Left forelimb (tissue), 1 donor: Measurements from ENCODE around the gene KLHL5.
"Not testable (repeated sequence)": the region's sequence is repeated elsewhere in the genome, so short reads cannot be mapped to it uniquely, and the experiment has no call there.

ENCODE experiments used
- DNase-seq: peaks from one replicate; pipeline ENCODE4 v3.0.0-alpha.2; 2018; ENCODE audit warnings: low spot score

The KLHL5 gene

GRCh38 chr4:39062094-39062769 is at the start of gene KLHL5:
Gene KLHL5 (plus strand): TSS chr4:39062232. CDS start chr4:39062653, 421 bp downstream.
- DNase-seq: no peak

DNA sequence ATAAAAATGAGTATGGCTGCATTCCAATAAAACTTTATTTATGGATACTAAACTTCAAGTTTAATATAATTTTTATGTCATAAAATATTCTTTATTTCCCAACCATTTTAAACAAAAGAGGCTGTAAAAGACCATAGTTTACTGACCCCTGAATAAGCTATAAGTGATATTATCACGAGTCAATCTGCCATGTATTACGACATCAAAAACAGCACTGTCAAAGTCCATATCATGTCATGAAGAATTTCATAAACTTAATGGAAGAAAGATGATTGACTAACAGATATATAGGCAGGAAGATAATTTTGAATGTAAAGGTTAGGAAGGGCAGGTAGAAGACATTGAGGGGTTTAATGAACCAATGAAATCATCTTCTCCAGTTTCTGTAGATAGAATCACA is 48.0 kb upstream of the KLHL5 start:
- DNase-seq: no peak

GRCh38 chr4:39020130-39020529 is 41.9 kb upstream of the KLHL5 start:
- no peak for DNase-seq

GRCh38 chr4:39021631-39022030 is 40.4 kb upstream of the KLHL5 start:
- DNase-seq: no peak

DNA sequence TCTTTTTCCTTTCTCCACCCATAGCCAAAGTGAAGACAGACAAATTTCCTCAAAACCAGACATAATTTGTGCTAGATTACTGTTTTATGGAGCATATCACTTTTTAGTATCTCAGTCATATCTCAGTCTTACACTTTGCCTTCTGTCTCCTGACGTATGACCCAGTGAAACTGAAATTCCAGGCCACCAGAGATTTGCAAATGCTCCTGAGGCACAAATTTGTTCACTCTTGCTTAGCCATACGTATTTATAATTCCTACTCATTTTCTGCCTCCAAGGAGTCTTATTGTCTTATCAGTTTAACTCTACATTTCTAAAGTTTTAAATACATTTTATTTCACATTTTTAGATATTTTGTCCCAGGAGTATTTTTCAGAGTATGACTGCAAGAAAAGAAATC is 39.8 kb upstream of the KLHL5 start:
- DNase-seq: no peak

GRCh38 chr4:39023059-39023458 is 39.0 kb upstream of the KLHL5 start:
- no peak for DNase-seq

DNA sequence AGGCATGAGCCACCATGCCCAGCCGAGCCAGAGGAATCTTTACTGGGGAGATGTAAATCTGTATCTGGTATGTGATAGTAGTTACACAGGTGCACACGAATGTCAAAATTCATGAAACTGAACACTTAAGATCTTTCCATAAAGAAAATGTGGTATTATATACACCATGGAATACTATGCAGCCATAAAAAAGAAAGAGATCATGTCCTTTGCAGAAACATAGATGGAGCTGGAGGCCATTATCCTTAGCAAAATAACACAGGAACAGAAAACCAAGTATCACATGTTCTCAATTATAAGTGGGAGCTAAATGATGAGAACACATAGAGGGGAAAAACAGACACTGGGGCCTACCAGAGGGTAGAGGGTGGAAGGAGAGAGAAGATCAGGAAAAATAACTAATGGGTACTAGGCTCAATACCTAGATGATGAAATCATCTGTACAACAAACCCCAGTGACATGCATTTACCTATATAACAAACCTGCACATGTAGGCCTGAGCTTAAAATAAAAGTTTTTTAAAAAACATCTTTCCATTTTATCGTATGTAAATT is 37.6 kb upstream of the KLHL5 start:
- DNase-seq: no peak

- DNase-seq: no peak
Measured at GRCh38 chr4:39025552-39026085, 36.4 kb upstream of the KLHL5 start.

GRCh38 chr4:39026096-39026495 is 35.9 kb upstream of the KLHL5 start:
- no peak for DNase-seq

DNA sequence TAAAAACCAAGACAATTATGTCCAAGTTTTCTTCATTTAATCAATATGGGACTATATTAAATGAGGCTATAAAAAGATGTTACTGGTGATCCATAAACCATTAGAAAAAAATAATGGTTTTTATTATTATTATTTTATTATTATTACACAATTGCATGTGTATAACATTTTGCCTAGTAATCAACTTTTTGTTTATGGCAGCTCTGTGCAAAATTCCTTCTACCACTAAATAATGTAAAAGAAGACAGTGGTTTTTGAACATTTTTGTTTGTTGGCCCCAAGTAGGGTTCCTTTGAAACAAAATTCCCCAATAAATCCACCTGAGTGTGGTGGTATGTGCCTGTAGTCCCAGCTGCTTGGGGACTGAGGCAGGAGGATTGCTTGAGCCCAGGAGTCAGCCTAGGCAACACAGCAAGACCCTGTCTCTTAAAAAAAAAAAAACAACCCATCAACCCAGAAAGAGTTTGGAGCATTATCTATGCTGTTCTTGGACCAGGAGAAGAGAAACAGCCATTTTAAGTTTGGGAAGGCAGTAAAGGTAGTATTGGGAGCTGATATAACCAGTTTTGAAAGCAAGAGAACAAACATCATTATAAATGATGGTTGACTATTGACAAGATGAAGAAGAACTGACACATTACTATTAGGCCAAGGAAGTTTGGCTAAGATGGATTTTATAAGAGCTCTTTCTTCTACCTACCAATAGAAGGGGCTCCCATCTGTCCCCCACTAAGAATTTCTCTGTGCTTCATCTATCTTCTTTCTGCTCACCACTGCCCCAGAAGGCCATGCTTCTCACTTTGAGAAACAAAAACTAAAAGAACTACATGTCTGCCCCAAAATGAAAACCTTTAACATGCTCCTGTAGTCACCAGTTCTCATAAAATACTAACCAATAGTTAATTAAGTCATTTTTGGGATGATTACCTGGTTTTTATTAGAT is 32.0 kb upstream of the KLHL5 start:
- DNase-seq: no peak

GRCh38 chr4:39030725-39031124 is 31.3 kb upstream of the KLHL5 start:
- DNase-seq: no peak

- not testable (repeated sequence) for DNase-seq
Measured at GRCh38 chr4:39031590-39032020, 30.4 kb upstream of the KLHL5 start.

- DNase-seq: no peak
Measured at GRCh38 chr4:39032218-39033085, 29.6 kb upstream of the KLHL5 start, which contains the start of gene TMEM156. Gene TMEM156 (minus strand): TSS chr4:39032409. CDS start chr4:39032313, 96 bp downstream.

DNA sequence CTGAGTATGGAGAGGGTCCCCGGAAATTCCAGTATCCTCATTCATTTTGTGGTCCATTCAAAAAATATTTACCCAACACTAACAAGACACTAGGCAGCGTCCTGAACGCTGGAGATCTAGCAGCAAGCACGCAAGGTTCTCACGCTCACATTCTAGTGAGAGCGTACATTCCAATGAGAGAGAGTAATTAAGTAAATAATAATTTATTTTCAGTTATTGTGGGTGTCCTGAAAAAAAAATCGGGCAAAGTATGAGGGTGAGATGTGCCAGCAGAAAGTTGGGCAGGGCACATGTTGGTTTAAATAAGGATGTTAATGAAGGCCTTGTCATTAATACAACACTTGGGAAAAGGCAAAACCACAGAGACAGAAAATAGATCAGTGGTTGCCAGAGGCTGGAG is 25.9 kb upstream of the KLHL5 start:
- DNase-seq: no peak

DNA sequence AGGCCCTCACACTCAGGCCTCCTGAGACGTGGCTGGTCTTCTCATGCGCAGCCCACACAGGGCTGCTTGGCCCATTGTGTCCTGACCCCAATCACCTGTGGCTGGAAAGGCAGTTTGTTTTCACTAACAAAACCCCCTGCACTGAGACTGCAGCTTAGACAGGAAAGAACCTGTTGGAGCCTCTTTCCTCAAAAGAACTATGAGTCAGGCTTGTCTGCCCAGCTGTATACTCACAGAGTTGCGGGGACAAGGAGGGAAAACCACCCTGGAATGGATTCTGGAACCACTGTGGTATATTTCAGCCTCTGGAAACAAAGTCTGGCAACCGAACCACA is 24.6 kb upstream of the KLHL5 start:
- DNase-seq: no peak

GRCh38 chr4:39037941-39038340 is 24.1 kb upstream of the KLHL5 start:
- DNase-seq: no peak

DNA sequence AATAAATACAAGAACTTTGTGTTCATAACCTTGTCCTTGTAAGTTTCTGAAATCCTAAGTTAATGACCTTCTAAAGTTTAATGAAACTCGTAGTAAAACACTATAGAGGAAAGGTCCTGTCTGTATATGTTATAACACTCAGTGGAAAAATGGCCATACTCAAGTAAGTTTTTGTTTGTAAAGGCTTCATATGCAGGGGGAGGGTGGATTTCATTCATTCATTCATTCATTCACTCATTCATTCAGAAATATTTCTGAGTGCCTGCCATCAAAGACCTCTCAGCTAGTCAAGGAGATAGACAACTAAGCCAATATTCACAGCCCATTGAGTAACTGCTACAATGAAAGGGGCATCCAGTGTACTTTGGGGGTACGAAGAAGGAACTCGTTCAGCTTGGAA is 22.9 kb upstream of the KLHL5 start:
- no peak for DNase-seq

GRCh38 chr4:39042366-39042765 is 19.7 kb upstream of the KLHL5 start:
- no peak for DNase-seq

GRCh38 chr4:39043058-39043860 is 18.8 kb upstream of the KLHL5 start:
- no peak for DNase-seq

GRCh38 chr4:39043861-39044363 is 18.1 kb upstream of the KLHL5 start:
- no peak for DNase-seq
